Fibroblast of the conjunctiva (primary cell): Measurements from ENCODE around the gene ITGAL.
A peak's percentile ranks its signal among the peaks of the same experiment; 100 is the strongest.

Experiments
- DNase-seq: peaks from one replicate; pipeline ENCODE4 v3.0.0-alpha.2; 2010; ENCODE audit warnings: low read depth

The ITGAL gene

GRCh38 chr16:30541502-30542329 is 69.2 kb downstream of the ITGAL start:
- DNase-seq: no peak

- no peak for DNase-seq
These were observed 70.5 kb downstream of the ITGAL start for GRCh38 chr16:30543067-30543466.

- DNase-seq: no peak
These were observed 73.6 kb downstream of the ITGAL start for GRCh38 chr16:30546115-30546514.

GRCh38 chr16:30548416-30549253 is 76.1 kb downstream of the ITGAL start:
- no peak for DNase-seq

- no peak for DNase-seq
These were observed 79.2 kb downstream of the ITGAL start for GRCh38 chr16:30551781-30552180.

GRCh38 chr16:30552956-30553355 is 80.4 kb downstream of the ITGAL start:
- DNase-seq: no peak

- DNase-seq: no peak
These were observed 80.9 kb downstream of the ITGAL start for GRCh38 chr16:30553393-30553899.

GRCh38 chr16:30554557-30555314 is 82.2 kb downstream of the ITGAL start:
- DNase-seq: no peak

GRCh38 chr16:30555315-30556124 is 83.0 kb downstream of the ITGAL start:
- DNase-seq: no peak

- no peak for DNase-seq
These were observed 83.6 kb downstream of the ITGAL start for GRCh38 chr16:30556125-30556473.

GRCh38 chr16:30557707-30557956 is 85.1 kb downstream of the ITGAL start:
- no peak for DNase-seq

- DNase-seq: peak; percentile 95
These were observed 85.6 kb downstream of the ITGAL start, which contains the start of gene ZNF764 for GRCh38 chr16:30557957-30558788. ZNF764 (minus strand) TSS chr16:30558374; CDS start chr16:30558182, 192 bp downstream.

- DNase-seq: no peak
These were observed 86.3 kb downstream of the ITGAL start for GRCh38 chr16:30558789-30559377.

- DNase-seq: no peak
These were observed 87.1 kb downstream of the ITGAL start for GRCh38 chr16:30559690-30560089.

- no peak for DNase-seq
These were observed 88.7 kb downstream of the ITGAL start for GRCh38 chr16:30561089-30561816.

- DNase-seq: no peak
These were observed 89.5 kb downstream of the ITGAL start for GRCh38 chr16:30562021-30562420.

- no peak for DNase-seq
These were observed 93.0 kb downstream of the ITGAL start for GRCh38 chr16:30565526-30565925.

- no peak for DNase-seq
These were observed 93.4 kb downstream of the ITGAL start for GRCh38 chr16:30565984-30566383.

GRCh38 chr16:30566531-30566930 is 94.0 kb downstream of the ITGAL start:
- no peak for DNase-seq
